ENCODE data around the gene NFX1. TPM values are rescaled to one million over a fixed set of nuclear protein-coding genes. Genes with fewer than 3 reads are reported as not detected.

NFX1 gene
- 20.7 TPM for polyA plus RNA-seq (2013, experiment 1 of 2)
- 19.2 TPM for polyA plus RNA-seq (2013, experiment 2 of 2)

DNA sequence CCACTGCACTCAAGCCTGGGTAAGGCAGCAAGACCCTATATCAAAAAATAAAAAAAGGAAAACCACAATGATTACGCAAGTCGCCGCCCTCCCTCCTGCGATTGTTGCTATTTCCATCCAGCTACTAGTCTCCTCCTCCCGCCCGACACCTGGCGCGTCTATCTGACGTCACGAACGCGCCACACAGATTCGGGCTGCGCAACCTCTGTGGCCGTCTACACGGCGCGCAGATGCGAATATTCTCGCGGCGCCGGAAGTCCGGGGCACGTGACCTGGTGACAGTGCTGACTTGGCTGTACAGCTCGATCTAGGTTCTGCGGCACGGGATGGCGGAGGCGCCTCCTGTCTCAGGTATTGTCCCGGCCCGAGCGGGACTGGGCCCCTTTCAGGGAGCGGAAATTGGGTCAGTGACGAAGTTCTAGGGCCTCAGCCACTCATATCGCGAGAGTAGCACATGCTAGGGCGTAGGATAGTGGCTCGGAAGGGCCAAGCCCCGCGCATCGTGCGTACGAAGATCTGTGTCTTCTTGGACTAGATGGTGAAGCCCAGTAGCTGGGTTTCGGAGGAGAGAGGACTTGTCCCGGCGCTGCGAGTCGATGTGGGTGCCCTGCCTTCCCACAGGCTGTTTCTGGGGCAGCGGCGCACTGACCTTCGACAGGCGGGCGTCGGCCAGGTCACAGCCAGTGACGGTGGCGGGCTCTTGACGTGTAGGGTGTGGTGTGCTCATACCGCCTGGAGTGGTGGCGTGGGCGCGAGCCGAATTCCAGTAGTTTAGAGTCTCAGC lies at the start of gene NFX1:
Gene NFX1 (plus strand): TSS at position 270 of the 784 bp plus-strand sequence. CDS start 57 bp downstream, at position 327.
- peak within 1 kb of the TSS; percentile 99 for H3K27ac ChIP-seq (ENCODE audit: low read depth, low read length, severe bottlenecking)
- H3K9me3 ChIP-seq (ENCODE audit: control insufficient read depth, low read length), result no peaks in the 10 kb centered on the region
- H3K4me3 ChIP-seq (ENCODE audit: extremely low read depth, insufficient read depth, low read length, poor library complexity, severe bottlenecking), result peak within 1 kb of the TSS; percentile 95
- H3K36me3 ChIP-seq (ENCODE audit: control insufficient read depth, insufficient read depth, low read length), result peaks cover 34% of the 10 kb centered on the region
- 0 to 1% methylated on average over 48 to 58 of the region's 63 CpGs for WGBS, 2 experiments (ENCODE audit: insufficient coverage in 2 of 2)
- no peaks in the 10 kb centered on the region for H3K4me1 ChIP-seq (ENCODE audit: control insufficient read depth, insufficient read depth, low read length, poor library complexity, severe bottlenecking)

DNA sequence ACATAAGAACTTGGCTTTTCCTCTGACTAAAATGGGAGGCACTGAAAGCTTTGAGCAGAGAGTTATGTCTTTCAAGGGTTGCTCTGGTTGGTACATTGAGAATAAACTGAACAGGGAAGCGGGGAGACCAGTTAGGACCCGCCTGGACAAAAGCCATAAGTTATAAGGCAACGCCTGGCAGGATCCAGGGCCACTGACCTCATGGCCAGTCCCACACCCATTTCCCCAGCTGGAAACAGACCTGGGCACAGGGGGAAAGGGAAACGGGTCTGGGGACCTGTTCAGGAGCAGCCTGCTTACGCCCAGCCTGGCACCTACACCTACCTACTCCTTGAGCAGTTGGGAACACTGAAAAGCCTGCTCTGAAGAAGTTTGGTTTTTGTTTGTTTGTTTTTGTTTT lies 49.0 kb upstream of the NFX1 start:
- whole genome bisulfite sequencing, 2 experiments (ENCODE audit: insufficient coverage in 2 of 2), result 83% methylated on average over 1 of the region's 5 CpGs; no CpG with 5 or more reads in 1 of the 2 experiments
- H3K4me1 ChIP-seq (ENCODE audit: control insufficient read depth, insufficient read depth, low read length, poor library complexity, severe bottlenecking), result peaks cover 5% of the 10 kb centered on the region
- no peaks in the 10 kb centered on the region for H3K9me3 ChIP-seq (ENCODE audit: control insufficient read depth, low read length)
- H3K4me3 ChIP-seq (ENCODE audit: extremely low read depth, insufficient read depth, low read length, poor library complexity, severe bottlenecking), result no peak overlapping the region
- H3K36me3 ChIP-seq (ENCODE audit: control insufficient read depth, insufficient read depth, low read length), result no peaks in the 10 kb centered on the region
- H3K27ac ChIP-seq (ENCODE audit: low read depth, low read length, severe bottlenecking), result no peak overlapping the region

DNA sequence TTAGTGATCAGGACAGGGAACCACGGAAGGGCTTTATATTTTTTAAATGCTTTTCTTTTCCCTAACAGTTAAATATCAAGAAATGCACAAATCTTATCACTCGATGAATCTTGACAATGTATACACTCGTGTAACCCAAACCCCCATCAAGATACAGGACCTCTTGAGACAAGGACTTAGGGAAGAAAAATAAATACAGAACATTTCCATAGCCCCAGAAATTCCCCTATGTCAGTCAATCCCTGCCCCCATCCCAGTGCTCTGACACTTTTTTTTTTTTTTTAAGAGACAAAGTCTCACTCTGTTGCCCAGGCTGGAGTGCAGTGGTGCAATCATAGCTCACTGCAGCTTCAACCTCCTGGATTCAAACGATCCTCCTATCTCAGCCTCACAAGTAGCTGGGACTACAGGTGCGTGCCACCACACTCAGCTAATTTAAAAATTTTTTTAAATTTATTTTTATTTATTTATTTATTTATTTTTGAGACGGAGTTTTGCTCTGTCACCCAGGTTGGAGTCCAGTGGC lies 47.6 kb upstream of the NFX1 start:
- 89 to 90% methylated on average over 2 to 3 of the region's 6 CpGs for WGBS, 2 experiments (ENCODE audit: insufficient coverage in 2 of 2)

DNA sequence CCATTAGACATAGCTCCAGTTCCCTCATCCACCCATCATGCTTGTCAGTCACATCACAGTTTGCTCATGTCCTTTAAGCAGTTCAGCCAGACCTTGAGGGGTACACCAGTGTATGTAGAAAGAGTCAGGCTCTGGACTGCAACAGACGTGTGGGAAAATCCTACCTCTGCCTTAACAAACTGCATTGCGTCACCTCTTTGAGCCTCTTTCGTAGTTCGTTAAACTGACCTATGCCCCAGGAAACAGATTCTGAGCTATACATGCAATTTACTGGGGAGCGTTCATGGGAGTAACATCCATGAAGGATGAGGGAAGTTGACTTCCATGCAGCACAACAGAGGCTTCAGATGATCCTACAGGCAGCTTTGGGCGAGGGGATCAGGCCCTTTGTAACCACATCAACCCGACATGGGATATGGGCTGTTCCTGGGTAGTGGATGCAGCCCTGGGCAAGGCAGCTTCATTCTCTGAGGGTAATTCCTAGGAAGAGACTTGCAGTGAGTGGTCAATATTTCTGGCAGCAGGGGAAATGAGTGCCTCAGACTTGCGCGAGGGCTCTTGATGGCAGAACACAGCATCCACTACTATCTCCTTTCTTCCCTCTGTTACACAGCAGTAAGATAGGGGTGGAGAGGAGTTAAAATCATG lies 46.1 kb upstream of the NFX1 start:
- H3K4me3 ChIP-seq (ENCODE audit: extremely low read depth, insufficient read depth, low read length, poor library complexity, severe bottlenecking), result no peak overlapping the region
- H3K36me3 ChIP-seq (ENCODE audit: control insufficient read depth, insufficient read depth, low read length), result peaks cover 14% of the 10 kb centered on the region
- 93 to 97% methylated on average over 3 to 5 of the region's 9 CpGs for WGBS, 2 experiments (ENCODE audit: insufficient coverage in 2 of 2)
- H3K27ac ChIP-seq (ENCODE audit: low read depth, low read length, severe bottlenecking), result no peak overlapping the region
- H3K9me3 ChIP-seq (ENCODE audit: control insufficient read depth, low read length), result no peaks in the 10 kb centered on the region
- peaks cover 5% of the 10 kb centered on the region for H3K4me1 ChIP-seq (ENCODE audit: control insufficient read depth, insufficient read depth, low read length, poor library complexity, severe bottlenecking)

More for the DNA sequence above, 47.6 kb upstream of the NFX1 start:
- peaks cover 5% of the 10 kb centered on the region for H3K4me1 ChIP-seq (ENCODE audit: control insufficient read depth, insufficient read depth, low read length, poor library complexity, severe bottlenecking)
- no peak overlapping the region for H3K4me3 ChIP-seq (ENCODE audit: extremely low read depth, insufficient read depth, low read length, poor library complexity, severe bottlenecking)
- H3K36me3 ChIP-seq (ENCODE audit: control insufficient read depth, insufficient read depth, low read length), result no peaks in the 10 kb centered on the region
- no peak overlapping the region for H3K27ac ChIP-seq (ENCODE audit: low read depth, low read length, severe bottlenecking)
- H3K9me3 ChIP-seq (ENCODE audit: control insufficient read depth, low read length), result no peaks in the 10 kb centered on the region

DNA sequence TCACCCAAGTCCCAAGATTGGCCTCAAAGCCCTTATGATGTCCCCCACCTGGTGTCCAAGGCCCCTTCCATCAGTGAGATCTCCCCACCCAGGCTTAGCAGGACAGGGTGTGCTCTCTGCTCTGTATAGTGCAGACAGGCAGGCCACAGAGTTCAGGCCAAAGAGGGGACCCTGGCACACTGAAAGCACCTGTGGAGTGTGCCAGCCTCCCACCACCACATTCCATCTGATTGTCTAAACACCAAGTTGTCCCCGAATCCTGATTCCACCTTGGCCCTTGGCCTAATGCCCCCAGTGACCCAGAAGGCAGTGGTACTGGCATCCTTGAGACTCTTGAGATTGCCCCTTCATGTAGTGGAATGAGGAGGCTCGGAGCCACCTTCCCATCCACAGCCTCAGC lies 45.0 kb upstream of the NFX1 start:
- WGBS, 2 experiments (ENCODE audit: insufficient coverage in 2 of 2), result 100% methylated on average over 1 of the region's 2 CpGs; no CpG with 5 or more reads in 1 of the 2 experiments
- Histone ChIP-seq H3K4me1 (ENCODE audit: control insufficient read depth, insufficient read depth, low read length, poor library complexity, severe bottlenecking) (no peaks in the 10 kb centered on the region), H3K9me3 (ENCODE audit: control insufficient read depth, low read length) (no peaks in the 10 kb centered on the region), H3K27ac (ENCODE audit: low read depth, low read length, severe bottlenecking) (no peak overlapping the region), H3K4me3 (ENCODE audit: extremely low read depth, insufficient read depth, low read length, poor library complexity, severe bottlenecking) (no peak overlapping the region), H3K36me3 (ENCODE audit: control insufficient read depth, insufficient read depth, low read length) (peaks cover 14% of the 10 kb centered on the region)

DNA sequence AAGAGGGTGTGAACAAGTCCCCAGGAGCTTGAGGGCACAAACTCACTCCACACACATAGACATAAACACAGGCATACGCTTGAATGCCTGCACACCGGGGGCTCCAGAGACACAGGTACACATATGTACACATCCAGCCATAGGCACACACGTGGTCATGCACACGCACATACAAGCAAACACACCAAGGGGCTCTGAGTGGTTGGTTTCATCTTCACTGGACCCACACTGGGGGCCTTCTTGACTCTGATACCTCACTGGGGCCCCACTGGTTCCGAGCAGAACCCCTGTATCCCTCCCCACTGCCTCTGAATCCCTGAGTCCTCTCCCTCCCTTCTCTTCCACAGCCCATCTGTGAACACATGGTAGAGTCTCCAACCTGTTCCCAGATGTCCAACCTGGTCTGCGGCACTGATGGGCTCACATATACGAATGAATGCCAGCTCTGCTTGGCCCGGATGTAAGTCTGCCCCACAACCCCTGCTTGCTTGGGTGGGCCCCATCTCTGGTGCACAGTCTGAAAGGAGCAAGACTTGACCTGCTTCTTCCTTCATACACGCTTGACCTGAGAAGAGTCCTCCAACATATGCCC lies 44.0 kb upstream of the NFX1 start:
- Histone ChIP-seq H3K36me3 (ENCODE audit: control insufficient read depth, insufficient read depth, low read length) (peaks cover 14% of the 10 kb centered on the region), H3K27ac (ENCODE audit: low read depth, low read length, severe bottlenecking) (no peak overlapping the region), H3K4me3 (ENCODE audit: extremely low read depth, insufficient read depth, low read length, poor library complexity, severe bottlenecking) (no peak overlapping the region), H3K9me3 (ENCODE audit: control insufficient read depth, low read length) (no peaks in the 10 kb centered on the region), H3K4me1 (ENCODE audit: control insufficient read depth, insufficient read depth, low read length, poor library complexity, severe bottlenecking) (no peaks in the 10 kb centered on the region)
- WGBS, 2 experiments (ENCODE audit: insufficient coverage in 2 of 2), result 86 to 93% methylated on average over 8 to 9 of the region's 9 CpGs

DNA sequence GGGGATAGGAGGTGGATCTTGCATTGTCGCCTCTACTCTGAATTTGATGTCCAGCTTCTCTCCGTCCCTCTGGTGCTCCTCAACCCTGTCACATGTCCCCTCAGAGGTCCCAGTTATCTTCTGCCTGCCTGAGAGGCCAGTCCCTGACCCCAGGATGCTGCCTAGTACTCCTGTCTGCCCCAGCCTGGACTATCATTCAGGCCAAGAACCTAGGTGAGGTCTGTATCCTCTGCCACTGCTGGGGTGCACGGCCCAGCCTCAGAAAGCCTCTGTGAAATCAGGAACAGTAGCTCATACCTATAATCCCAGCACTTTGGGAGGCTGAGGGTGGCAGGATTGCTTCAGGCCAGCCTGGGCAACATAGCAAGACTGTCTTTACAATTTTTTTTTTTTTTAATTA lies 41.7 kb upstream of the NFX1 start:
- Histone ChIP-seq H3K9me3 (ENCODE audit: control insufficient read depth, low read length) (no peaks in the 10 kb centered on the region), H3K36me3 (ENCODE audit: control insufficient read depth, insufficient read depth, low read length) (peaks cover 26% of the 10 kb centered on the region), H3K27ac (ENCODE audit: low read depth, low read length, severe bottlenecking) (no peak overlapping the region), H3K4me1 (ENCODE audit: control insufficient read depth, insufficient read depth, low read length, poor library complexity, severe bottlenecking) (no peaks in the 10 kb centered on the region), H3K4me3 (ENCODE audit: extremely low read depth, insufficient read depth, low read length, poor library complexity, severe bottlenecking) (no peak overlapping the region)
- WGBS, 2 experiments (ENCODE audit: insufficient coverage in 2 of 2), result 94 to 97% methylated on average over 2 to 3 of the region's 3 CpGs

DNA sequence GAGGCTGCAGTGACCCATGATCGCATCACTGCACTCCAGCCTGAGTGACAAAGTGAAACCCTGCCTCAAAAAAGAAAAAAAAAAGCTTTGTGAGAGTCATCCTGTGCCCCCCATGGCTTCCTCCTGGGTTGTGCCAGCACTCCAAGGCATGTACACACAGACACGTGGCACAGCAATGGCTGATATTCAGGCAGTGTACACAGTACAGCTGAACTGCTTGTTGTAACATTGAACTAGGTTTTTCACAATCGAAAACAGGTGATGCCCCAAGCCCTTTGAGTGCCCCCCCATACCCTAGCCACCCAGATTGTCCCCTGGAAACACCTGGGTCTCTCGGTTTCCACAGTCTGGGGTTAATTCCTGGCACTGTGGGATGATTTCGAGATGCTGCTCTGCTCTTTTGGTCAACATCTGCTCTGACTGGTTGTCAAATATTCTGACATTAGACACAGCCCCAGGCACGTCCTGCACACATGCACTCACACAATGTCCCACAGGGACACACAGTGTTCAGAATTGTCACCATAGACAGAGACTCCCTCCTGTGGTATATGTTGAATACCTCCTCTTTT lies 41.1 kb upstream of the NFX1 start:
- Histone ChIP-seq H3K4me3 (ENCODE audit: extremely low read depth, insufficient read depth, low read length, poor library complexity, severe bottlenecking) (no peak overlapping the region), H3K9me3 (ENCODE audit: control insufficient read depth, low read length) (no peaks in the 10 kb centered on the region), H3K4me1 (ENCODE audit: control insufficient read depth, insufficient read depth, low read length, poor library complexity, severe bottlenecking) (no peaks in the 10 kb centered on the region), H3K36me3 (ENCODE audit: control insufficient read depth, insufficient read depth, low read length) (peaks cover 31% of the 10 kb centered on the region), H3K27ac (ENCODE audit: low read depth, low read length, severe bottlenecking) (no peak overlapping the region)
- WGBS, 2 experiments (ENCODE audit: insufficient coverage in 2 of 2), result 93 to 95% methylated on average over 4 to 6 of the region's 6 CpGs

DNA sequence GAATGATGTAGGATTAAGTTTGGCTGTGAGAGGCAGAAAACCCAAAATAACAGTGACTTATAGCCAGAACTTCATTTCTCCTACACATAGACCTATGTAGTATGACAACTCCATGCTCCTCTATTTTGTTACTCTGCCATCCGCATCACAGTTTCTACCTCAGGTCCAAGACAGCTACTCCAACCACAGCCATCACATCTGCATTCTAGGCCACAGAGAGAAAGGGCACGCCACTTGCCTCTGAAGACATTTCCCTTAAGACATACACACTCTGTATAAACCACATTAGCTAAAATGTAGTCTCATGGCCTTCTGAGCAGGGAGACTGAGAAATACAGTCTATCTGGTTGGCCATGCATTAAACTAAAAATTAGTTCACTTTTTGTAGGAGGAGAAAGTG lies 40.3 kb upstream of the NFX1 start:
- Histone ChIP-seq H3K36me3 (ENCODE audit: control insufficient read depth, insufficient read depth, low read length) (peaks cover 39% of the 10 kb centered on the region), H3K9me3 (ENCODE audit: control insufficient read depth, low read length) (no peaks in the 10 kb centered on the region), H3K4me1 (ENCODE audit: control insufficient read depth, insufficient read depth, low read length, poor library complexity, severe bottlenecking) (no peaks in the 10 kb centered on the region), H3K27ac (ENCODE audit: low read depth, low read length, severe bottlenecking) (no peak overlapping the region), H3K4me3 (ENCODE audit: extremely low read depth, insufficient read depth, low read length, poor library complexity, severe bottlenecking) (no peak overlapping the region)
- 67 to 100% methylated on average over 1 of the region's 2 CpGs for WGBS, 2 experiments (ENCODE audit: insufficient coverage in 2 of 2)

DNA sequence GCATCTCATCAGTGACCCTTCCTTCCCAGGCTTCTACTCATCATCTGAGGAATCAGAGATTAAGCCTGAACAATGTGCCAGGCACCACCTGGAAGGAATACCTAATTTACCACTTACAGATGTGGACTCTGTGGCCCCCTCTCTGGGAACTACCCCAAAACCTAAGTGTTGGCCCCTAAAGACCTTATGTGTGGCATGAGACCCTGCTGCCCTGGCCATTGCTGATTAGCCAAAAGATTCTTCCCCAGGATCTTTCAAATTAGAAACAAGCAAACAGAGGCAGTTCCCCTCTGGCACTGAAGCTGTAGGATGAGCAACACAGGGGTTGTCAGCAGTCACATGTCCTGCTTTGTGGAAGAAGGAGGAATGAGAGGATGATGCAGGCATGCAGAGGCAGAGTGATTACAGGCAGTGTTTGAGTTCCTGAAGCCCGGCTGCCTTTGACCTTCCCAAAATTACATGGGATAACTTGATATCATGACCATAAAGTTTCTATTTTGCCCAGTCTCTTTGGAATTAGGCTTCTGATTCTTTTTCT lies 39.8 kb upstream of the NFX1 start:
- Histone ChIP-seq H3K27ac (ENCODE audit: low read depth, low read length, severe bottlenecking) (no peak overlapping the region), H3K9me3 (ENCODE audit: control insufficient read depth, low read length) (no peaks in the 10 kb centered on the region), H3K4me3 (ENCODE audit: extremely low read depth, insufficient read depth, low read length, poor library complexity, severe bottlenecking) (no peak overlapping the region), H3K36me3 (ENCODE audit: control insufficient read depth, insufficient read depth, low read length) (peaks cover 45% of the 10 kb centered on the region), H3K4me1 (ENCODE audit: control insufficient read depth, insufficient read depth, low read length, poor library complexity, severe bottlenecking) (no peaks in the 10 kb centered on the region)
- WGBS, 2 experiments (ENCODE audit: insufficient coverage in 2 of 2), result 80 to 82% methylated on average over 1 of the region's 1 CpG
